Adrenal gland (tissue), 5 donors: ENCODE results near the gene LRATD1.

Experiments
- POLR2A ChIP-seq, 2 donors: fragments of 450-650 bp; IDR thresholded peaks; one replicate each; pipeline ENCODE4 v1.6.1; 2017; ENCODE audit warnings: antibody characterized with exemption in 2 of 2, mild to moderate bottlenecking in 2 of 2, moderate library complexity in 1 of 2
- TF ChIP-seq, protein P1 (sequence below), 6 experiments: fragments of 450-650 bp in 4 of 6; fragments of 200-600 bp in 2 of 6; sonication (generic) in 1 of 6; IDR thresholded peaks; 1 replicate in 5 of 6; 2 replicates in 1 of 6; pipeline versions ENCODE4 v1.5.1 to v1.8.0; 2016 to 2021; ENCODE audit warnings: antibody characterized with exemption in 6 of 6, mild to moderate bottlenecking in 2 of 6, moderate library complexity in 1 of 6
- donor health status: DM: no; HTN: no; CAD: no.

DNA sequence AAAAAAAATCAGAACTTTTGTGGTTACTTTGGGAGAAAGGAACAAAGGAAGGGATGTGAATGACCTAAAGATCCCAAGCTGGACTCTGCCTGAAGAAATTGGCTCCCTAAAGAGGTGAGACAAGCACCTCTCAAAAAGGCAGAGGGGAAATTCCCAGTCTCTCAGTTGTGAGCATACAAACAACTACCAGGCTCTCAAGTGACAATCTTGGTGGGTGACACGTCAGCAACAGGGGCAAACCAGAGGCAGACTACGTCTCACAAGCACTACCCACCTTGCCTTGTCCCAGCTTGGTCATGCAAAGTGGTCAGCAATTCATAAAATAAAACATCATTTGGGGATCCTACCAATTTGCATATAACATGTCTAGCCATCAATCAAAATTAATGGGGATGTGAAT is 24.3 kb upstream of the LRATD1 start:
- TF ChIP-seq, protein P1, sequence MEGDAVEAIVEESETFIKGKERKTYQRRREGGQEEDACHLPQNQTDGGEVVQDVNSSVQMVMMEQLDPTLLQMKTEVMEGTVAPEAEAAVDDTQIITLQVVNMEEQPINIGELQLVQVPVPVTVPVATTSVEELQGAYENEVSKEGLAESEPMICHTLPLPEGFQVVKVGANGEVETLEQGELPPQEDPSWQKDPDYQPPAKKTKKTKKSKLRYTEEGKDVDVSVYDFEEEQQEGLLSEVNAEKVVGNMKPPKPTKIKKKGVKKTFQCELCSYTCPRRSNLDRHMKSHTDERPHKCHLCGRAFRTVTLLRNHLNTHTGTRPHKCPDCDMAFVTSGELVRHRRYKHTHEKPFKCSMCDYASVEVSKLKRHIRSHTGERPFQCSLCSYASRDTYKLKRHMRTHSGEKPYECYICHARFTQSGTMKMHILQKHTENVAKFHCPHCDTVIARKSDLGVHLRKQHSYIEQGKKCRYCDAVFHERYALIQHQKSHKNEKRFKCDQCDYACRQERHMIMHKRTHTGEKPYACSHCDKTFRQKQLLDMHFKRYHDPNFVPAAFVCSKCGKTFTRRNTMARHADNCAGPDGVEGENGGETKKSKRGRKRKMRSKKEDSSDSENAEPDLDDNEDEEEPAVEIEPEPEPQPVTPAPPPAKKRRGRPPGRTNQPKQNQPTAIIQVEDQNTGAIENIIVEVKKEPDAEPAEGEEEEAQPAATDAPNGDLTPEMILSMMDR (IDR thresholded peaks at IDR 0.05): no peak
- no peak for TF ChIP-seq POLR2A (IDR thresholded peaks at IDR 0.05)
